ENCODE results near the gene AKT1S1.
A peak's percentile ranks its signal among the peaks of the same experiment; 100 is the strongest.

The AKT1S1 gene

GRCh38 chr19:49851456-49852259 is 25.5 kb downstream of the AKT1S1 start:
- DNase-seq: no peak

- DNase-seq: peak; percentile 65
Observed at GRCh38 chr19:49850487-49851342, 26.4 kb downstream of the AKT1S1 start, which contains the start of gene PTOV1. TSS of gene PTOV1 (plus strand) at chr19:49851159.

GRCh38 chr19:49850221-49850486 is 27.0 kb downstream of the AKT1S1 start:
- no peak for DNase-seq

- no peak for DNase-seq
Observed at GRCh38 chr19:49849433-49850220, 27.5 kb downstream of the AKT1S1 start.

GRCh38 chr19:49848938-49849337 is 28.2 kb downstream of the AKT1S1 start:
- DNase-seq: no peak

- DNase-seq: no peak
Observed at GRCh38 chr19:49847731-49848696, 29.1 kb downstream of the AKT1S1 start.

GRCh38 chr19:49846408-49846807 is 30.7 kb downstream of the AKT1S1 start:
- DNase-seq: no peak

- DNase-seq: no peak
Observed at GRCh38 chr19:49845414-49845813, 31.7 kb downstream of the AKT1S1 start.

GRCh38 chr19:49844138-49845095 is 32.7 kb downstream of the AKT1S1 start:
- no peak for DNase-seq

- no peak for DNase-seq
Observed at GRCh38 chr19:49843265-49843664, 33.9 kb downstream of the AKT1S1 start.

- no peak for DNase-seq
Observed at GRCh38 chr19:49840736-49841249, 36.4 kb downstream of the AKT1S1 start.

GRCh38 chr19:49840321-49840720 is 36.8 kb downstream of the AKT1S1 start:
- no peak for DNase-seq

GRCh38 chr19:49839713-49840112 is 37.4 kb downstream of the AKT1S1 start:
- DNase-seq: no peak

GRCh38 chr19:49838885-49839588 is 38.1 kb downstream of the AKT1S1 start:
- DNase-seq: no peak

- DNase-seq: no peak
Observed at GRCh38 chr19:49837425-49837824, 39.7 kb downstream of the AKT1S1 start.

GRCh38 chr19:49837009-49837310 is 40.2 kb downstream of the AKT1S1 start:
- DNase-seq: no peak

- no peak for DNase-seq
Observed at GRCh38 chr19:49836176-49837008, 40.8 kb downstream of the AKT1S1 start.

GRCh38 chr19:49835562-49835961 is 41.6 kb downstream of the AKT1S1 start:
- DNase-seq: no peak

- no peak for DNase-seq
Observed at GRCh38 chr19:49833599-49833998, 43.6 kb downstream of the AKT1S1 start.

All from DMS 273 treated with DMSO at 0.1 percent for 48 hours (cell line).